ENCODE data around the gene PDE1C.

Gene PDE1C

GRCh38 chr7:31935124-31936054, 134.8 kb downstream of the PDE1C start:
- no peak for DNase-seq

- no peak for DNase-seq
These were observed 135.7 kb downstream of the PDE1C start for GRCh38 chr7:31934551-31934950.

DNA sequence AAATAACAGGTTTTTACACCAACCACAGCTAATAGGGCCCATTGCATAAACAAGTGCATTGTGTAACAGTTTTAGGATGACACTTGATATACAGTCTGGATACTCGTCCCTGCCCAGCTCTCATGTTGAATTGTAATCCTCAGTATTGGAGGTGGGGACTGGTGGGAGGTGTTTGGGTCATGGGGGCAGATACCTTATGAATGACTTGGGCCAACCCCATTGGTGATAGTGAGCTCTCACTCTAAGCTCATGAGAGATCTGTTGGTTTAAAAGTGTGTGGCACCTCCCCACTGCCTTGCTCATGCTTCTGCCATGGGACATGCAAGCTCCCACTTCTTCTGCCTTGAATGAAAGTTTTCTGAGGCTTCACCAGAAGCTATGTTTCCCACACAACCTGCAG, 136.7 kb downstream of the PDE1C start:
- no peak for DNase-seq

DNA sequence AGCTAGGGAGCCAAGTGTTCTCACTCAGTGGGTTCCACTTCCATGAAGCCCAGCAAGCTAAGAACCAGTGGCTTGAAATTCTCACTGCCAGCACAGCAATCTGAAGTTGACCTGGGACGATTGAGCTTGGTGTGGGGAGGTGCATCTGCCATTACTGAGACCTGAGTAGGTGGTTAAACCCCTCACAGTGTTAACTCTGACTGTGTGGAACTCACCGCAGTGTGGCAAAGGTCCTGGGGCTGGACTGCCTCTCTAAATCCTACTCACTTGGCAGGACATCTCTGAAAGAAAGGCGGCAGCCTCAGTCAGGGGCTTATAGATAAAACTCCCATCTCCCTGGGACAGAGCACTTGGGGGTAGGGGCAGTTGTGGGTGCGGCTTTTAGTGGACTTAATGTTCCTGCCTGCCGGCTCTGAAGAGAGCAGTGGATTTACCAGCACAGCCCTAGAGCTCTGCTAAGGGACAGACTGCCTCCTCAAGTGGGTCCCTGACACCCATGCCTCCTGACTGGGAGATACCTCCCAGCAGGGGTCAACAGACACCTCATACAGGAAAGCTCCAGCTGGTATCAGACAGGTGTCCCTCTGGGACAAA, 143.1 kb downstream of the PDE1C start:
- DNase-seq = no peak

DNA sequence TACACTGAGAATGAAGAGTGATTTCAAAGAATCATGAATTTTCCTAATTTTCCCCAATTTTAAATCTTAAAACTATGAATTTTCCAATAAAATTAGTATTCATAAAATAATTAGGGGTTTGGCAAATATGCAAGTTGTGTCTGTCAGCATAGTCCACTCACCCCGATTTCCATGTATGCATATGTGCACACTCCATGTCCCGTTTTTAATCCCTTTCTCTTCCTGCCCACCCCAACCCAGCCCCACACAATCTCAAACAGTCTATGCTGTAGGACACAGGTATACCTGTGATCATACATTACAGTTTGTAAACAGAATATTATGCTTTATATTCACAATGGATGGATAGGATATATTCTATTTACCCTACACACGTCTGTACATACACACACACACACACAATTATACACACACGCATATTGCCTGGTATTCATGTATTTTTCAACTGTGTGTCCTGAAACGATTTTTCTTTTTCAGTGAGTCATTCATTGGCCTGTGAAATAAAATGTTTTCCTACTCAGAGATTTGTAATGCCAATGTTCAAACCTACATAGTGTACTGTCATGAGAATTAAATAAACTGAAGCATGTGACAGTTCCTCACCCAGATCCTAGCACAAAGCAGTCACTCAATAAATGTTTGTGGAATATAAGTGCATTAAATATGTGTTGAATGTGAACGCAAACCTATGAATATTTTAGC, 144.3 kb downstream of the PDE1C start:
- DNase-seq = no peak

GRCh38 chr7:31924251-31924650, 146.0 kb downstream of the PDE1C start:
- no peak for DNase-seq

DNA sequence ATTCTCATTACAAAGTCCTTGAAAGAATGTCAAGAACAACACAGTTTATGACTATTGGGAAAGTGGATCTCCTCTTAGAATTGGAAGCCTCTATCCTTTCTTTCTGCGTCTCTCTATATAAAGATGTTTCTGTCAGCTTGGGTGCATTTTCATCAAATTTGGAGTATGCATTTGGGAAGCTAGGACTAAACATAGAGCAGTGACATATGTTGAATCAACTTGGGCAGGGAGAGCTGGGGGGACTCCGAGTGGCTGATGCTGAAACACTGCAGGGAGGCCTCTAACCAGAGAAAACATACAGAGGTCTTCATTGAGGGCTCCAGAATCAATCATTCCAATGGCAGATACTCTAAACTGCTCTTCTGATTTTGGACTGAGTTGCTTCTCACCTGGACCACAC, 147.4 kb downstream of the PDE1C start:
- DNase-seq = no peak

DNA sequence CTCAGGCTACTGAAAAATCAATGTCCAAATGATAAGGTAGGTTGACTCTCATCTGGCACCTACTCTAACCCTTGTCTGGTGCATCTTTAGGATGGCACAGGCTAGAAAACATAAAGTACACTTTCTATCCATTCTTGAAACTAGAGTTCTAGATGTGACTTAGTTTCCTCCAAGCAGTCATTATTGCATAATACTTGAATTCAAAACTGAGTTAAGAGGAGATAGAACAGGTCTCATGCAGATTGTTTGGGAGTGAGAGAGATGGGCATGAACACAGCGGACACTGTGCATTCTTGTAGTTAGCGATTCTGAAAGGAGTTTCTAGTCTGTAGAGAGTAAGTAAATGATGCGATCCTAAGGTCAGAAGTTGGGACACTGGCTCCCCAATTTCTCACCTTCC, 149.2 kb downstream of the PDE1C start:
- DNase-seq = no peak

DNA sequence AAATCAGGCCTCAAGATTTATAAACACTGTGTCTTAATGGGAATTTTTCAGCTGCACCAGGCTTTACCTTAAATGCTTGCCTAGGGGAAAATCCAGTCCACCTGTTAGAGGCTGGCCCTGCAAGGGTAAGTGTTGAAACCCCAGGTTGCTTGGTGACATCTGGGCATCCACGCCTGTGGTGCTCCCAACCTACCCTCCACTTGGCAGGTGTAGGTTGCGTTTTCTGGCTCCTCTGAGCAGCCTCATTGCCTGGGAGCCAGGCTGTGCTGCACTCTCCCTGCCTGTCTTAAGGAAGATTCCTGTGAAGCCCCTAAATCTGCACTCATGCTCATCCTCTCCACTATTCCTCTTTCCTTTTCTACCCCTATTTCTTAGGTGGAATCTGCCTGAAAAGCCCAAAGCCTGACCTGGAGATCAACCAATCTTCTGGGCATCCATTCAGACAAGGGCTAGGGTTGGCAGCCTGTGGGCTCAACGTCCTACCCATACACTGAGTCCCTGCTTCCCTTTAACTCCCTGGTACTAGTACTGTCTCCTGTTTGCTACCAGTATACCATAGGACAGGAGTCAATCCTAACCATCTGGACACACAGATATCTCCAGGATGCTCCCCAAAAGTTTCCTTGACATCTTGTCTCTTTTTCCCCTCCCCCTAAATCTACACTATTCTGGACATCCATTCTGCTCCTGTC, 150.4 kb downstream of the PDE1C start:
- DNase-seq = no peak

DNA sequence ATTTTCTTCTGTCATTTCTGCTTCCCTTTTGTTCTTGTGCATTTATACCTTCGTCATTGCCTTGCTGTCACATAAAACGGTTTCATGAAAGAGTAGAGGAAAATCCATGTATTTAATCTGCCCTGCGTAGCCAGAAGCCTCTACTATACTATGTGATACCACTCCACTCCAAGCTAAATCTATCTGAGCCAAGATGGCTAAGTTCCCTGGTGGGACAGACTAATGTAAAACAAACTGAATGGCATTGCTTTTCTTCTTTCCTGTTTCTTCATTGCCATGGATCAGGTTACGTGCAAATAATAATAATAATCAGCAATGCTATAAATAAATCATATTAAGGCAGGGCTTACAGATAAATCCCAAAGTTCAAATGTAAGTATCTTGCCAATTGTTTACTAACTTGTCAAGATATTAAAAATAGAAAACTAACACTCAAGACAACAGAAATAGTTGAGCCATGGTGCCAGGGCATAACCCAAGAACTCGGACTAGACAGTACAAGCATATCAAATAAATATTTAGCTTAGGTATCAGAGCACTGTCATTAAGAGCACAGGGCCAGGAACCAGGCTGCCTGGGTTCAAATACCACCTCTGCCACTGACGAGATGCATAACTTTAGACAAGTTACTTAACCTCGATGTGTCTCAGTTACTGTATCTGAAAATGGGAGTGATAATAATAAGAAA, 151.4 kb downstream of the PDE1C start:
- no peak for DNase-seq

DNA sequence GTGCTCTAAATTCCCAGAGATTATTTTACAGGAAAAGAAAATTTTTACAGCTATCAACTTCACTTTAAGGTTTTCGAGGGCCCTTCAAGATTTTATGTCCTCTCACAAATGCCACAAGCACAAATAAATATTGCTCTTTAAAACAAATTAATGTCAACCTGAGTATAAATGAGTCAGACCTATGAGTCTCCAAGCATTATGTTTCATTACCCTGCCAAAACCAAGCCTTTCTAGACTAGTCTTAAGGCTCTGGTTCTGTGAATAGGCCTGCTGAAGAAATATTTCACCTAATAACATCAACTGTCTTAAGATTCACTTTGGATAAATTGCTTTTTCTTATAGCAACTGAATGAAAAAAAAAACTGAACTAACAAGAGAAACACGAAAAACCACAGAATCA, 153.0 kb downstream of the PDE1C start:
- no peak for DNase-seq

GRCh38 chr7:31910191-31910590, 160.0 kb downstream of the PDE1C start:
- DNase-seq = no peak

DNA sequence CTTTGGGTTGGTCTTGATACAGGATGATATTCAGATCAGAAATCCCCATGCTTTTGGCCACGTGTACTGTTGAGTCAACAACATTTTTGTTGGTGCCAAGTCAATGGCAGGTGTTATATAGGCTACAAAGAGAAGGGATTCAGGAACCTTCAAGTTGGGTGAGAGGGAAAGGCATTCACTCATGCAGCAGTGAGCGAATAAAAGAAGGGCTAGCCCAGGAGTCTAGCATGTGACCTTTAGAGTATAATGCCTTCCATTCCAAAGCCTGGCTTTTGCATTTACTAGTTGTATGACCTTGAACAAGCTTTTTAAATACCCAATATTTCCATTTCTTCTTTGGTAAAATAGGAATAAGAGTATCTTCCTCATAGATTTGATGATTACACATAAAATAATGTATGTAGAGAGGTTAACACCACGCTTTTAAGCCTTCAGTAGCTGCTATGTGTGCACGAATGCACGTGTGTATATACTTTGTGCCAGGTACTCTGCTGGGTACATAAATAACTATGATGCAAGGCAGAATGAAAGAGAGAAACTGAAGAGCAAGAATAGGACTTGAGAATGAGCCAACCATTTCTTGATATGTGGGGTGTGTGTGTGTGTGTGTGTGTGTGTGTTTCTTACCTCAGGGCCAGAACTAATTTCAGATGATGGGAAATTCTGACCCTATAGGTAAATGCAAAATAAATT, 163.6 kb downstream of the PDE1C start:
- DNase-seq = no peak

- DNase-seq = no peak
These were observed 166.2 kb downstream of the PDE1C start for GRCh38 chr7:31903962-31904361.

GRCh38 chr7:31899356-31899927, 170.8 kb downstream of the PDE1C start:
- DNase-seq = no peak

DNA sequence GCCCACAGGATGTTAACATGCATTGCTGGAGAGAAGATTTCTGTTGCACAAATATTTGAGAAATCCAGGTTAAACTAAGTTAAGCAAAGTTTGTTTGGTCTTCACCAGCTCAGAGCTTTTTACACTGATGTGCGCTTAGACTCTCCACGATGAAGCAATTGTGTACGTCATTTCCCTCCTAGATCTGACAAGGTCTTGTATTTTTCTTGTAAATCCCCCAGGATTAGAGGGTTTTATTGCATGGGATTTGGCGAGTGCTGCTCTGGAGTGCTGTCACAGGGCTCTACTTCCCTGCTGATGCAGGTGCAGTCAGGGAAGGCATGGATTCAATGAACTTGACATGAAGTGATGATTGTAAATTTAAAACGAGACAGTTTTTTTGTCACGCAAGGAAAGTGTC, 173.3 kb downstream of the PDE1C start:
- DNase-seq = no peak

- no peak for DNase-seq
These were observed 175.9 kb downstream of the PDE1C start for GRCh38 chr7:31894308-31894707.

- DNase-seq = no peak
These were observed 176.8 kb downstream of the PDE1C start for GRCh38 chr7:31893365-31893764.

- DNase-seq = no peak
These were observed 177.9 kb downstream of the PDE1C start for GRCh38 chr7:31892099-31892829.

DNA sequence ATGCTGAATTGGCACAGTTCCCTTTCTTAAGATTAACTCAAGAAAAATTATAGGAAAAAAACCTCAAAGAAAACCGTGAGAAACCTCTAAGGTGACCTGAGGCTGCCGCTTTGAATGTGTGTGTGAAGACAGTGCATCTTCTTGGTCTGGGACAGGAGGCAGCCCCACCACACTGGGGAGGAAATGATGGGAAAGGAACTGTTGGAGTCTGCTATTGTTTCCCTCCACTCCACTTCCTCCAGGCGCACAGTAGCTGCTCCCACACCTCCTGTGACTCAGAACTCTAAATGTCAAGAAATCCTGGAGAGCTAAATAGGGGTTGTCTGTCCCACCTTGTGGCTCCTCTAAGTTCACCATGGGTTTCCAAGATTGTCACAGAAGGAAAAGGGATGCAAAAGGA, 179.4 kb downstream of the PDE1C start:
- DNase-seq = no peak

GRCh38 chr7:31890198-31890597, 180.0 kb downstream of the PDE1C start:
- DNase-seq = no peak

Data from central memory CD4-positive, alpha-beta T cell (primary cell).